Smooth muscle cell of the coronary artery (primary cell): ENCODE data around the gene GPR65. TPM values are rescaled to one million over a fixed set of nuclear protein-coding genes. Genes with fewer than 3 reads are reported as not detected.

Experiments used
- total RNA-seq: library from RNA; depleted of rRNA; stranded (reverse); fragments of >200 nt; gene quantifications from 2 replicates; pipeline ENCODE4 v1.2.3, GENCODE V29; 2014; ENCODE audit warnings: low replicate concordance

Gene GPR65
- total RNA-seq = 0.12 and 0.15 TPM in 2 replicates

GRCh38 chr14:88005050-88005481, at the start of gene GPR65:
GPR65 (plus strand) TSS chr14:88005135; CDS start chr14:88010848, 5,713 bp downstream.

GRCh38 chr14:87992718-87993628, 12.0 kb upstream of the GPR65 start, which contains the start of gene GALC:
GALC (minus strand) TSS chr14:87993182; CDS start chr14:87993164, 18 bp downstream.

Other genes with a start within 250 kb of the GPR65 start
- 26.7 and 35.6 TPM in 2 replicates for gene GALC, start 12.0 kb upstream of the GPR65 start, total RNA-seq